Activated CD8-positive, alpha-beta memory T cell treated with anti-CD3 and anti-CD28 coated beads, Interleukin-2, amount 10 ng/mL, durations not matched to agents 7 days and 5 days (primary cell): ENCODE measurements around the gene TMEM170B. TPM values are rescaled to one million over a fixed set of nuclear protein-coding genes. Genes with fewer than 3 reads are reported as not detected.
"Not testable (repeated sequence)": the region's sequence is repeated elsewhere in the genome, so short reads cannot be mapped to it uniquely, and the experiment has no call there.

Source experiments
- ATAC-seq: fragments of 150-1000 bp; cut with Tn5 transposase; one replicate; pipeline ENCODE4 v1.10.0; 2021; ENCODE audit warnings: moderate library complexity
- CTCF ChIA-PET: fragments of 350-600 bp; sonication (Branson Sonifier 250); formaldehyde crosslinking; loops from one replicate; lab custom pipeline; 2021; ENCODE audit warnings: antibody characterized with exemption; lab: Charles Lee
- DNase-seq: peaks from one replicate; pipeline ENCODE4 v3.0.0-alpha.2; 2020
- H3K27ac Mint-ChIP-seq: one replicate; pipeline ENCODE4 v1.8.0; 2021; ENCODE audit warnings: mild to moderate bottlenecking, mixed read lengths
- H3K27me3 Mint-ChIP-seq: one replicate; pipeline ENCODE4 v1.8.0; 2021; ENCODE audit warnings: mixed read lengths
- H3K36me3 Mint-ChIP-seq: one replicate; pipeline ENCODE4 v1.8.0; 2021; ENCODE audit warnings: mild to moderate bottlenecking, mixed read lengths
- H3K4me1 Mint-ChIP-seq: one replicate; pipeline ENCODE4 v1.8.0; 2021; ENCODE audit warnings: mixed read lengths
- H3K4me3 Mint-ChIP-seq: one replicate; pipeline ENCODE4 v1.8.0; 2021; ENCODE audit warnings: mild to moderate bottlenecking, moderate library complexity, mixed read lengths
- H3K9me3 Mint-ChIP-seq: one replicate; pipeline ENCODE4 v1.8.0; 2022; ENCODE audit warnings: low read depth, mixed read lengths
- total RNA-seq, 2 experiments: library from RNA; stranded (reverse); gene quantifications; one replicate each; pipeline ENCODE4 v1.2.3, GENCODE V29; 2021

The TMEM170B gene
- total RNA-seq, 2 experiments from 2014 or later: 0.70 to 1.7 TPM

- H3K4me1 Mint-ChIP-seq: peaks cover 7% of the 10 kb centered on the region
- no peaks in the 10 kb centered on the region for H3K36me3 Mint-ChIP-seq
- peak; percentile 48 for DNase-seq
- no peaks in the 10 kb centered on the region for H3K9me3 Mint-ChIP-seq
- H3K4me3 Mint-ChIP-seq: peak overlapping the region; percentile 76
- peak; percentile 5 for ATAC-seq
- peak overlapping the region; percentile 31 for H3K27ac Mint-ChIP-seq
- CTCF ChIA-PET: interaction anchor here (0.5 to 1.4 kb wide), 3 partner anchors 37 to 271 kb away, joined by 3 to 6 read pairs (median 4); no protein-coding TSS in a partner anchor
- H3K27me3 Mint-ChIP-seq: peaks cover 36% of the 10 kb centered on the region
Observed at GRCh38 chr6:11538052-11538818, 686 bp downstream of the TMEM170B start.

- no peaks in the 10 kb centered on the region for H3K36me3 Mint-ChIP-seq
- peaks cover 7% of the 10 kb centered on the region for H3K4me1 Mint-ChIP-seq
- H3K27me3 Mint-ChIP-seq: peaks cover 33% of the 10 kb centered on the region
- no peak for ATAC-seq
- no peak for DNase-seq
- CTCF ChIA-PET: interaction anchor here (0.5 to 1.4 kb wide), 3 partner anchors 36 to 271 kb away, joined by 3 to 6 read pairs (median 4); no protein-coding TSS in a partner anchor
- peak overlapping the region; percentile 31 for H3K27ac Mint-ChIP-seq
- peak overlapping the region; percentile 76 for H3K4me3 Mint-ChIP-seq
- no peaks in the 10 kb centered on the region for H3K9me3 Mint-ChIP-seq
Observed at GRCh38 chr6:11538819-11539468, 1.4 kb downstream of the TMEM170B start.

GRCh38 chr6:11542863-11543262, 5.3 kb downstream of the TMEM170B start:
- no peak for DNase-seq
- Mint-ChIP-seq H3K4me3 (no peak overlapping the region), H3K27me3 (peaks cover 12% of the 10 kb centered on the region), H3K9me3 (no peaks in the 10 kb centered on the region), H3K36me3 (no peaks in the 10 kb centered on the region), H3K27ac (no peak overlapping the region), H3K4me1 (peaks cover 2% of the 10 kb centered on the region)
- CTCF ChIA-PET: interaction anchor here (1.1 kb wide), 1 partner anchor 33 kb away, joined by 3 read pairs; no protein-coding TSS in a partner anchor
- ATAC-seq: no peak

- no peak for DNase-seq
- peaks cover 7% of the 10 kb centered on the region for H3K27me3 Mint-ChIP-seq
- H3K4me3 Mint-ChIP-seq: no peak overlapping the region
- no peaks in the 10 kb centered on the region for H3K4me1 Mint-ChIP-seq
- ATAC-seq: no peak
- H3K9me3 Mint-ChIP-seq: no peaks in the 10 kb centered on the region
- H3K36me3 Mint-ChIP-seq: no peaks in the 10 kb centered on the region
- H3K27ac Mint-ChIP-seq: no peak overlapping the region
- CTCF ChIA-PET: no interaction called here
Observed at GRCh38 chr6:11543919-11544518, 6.5 kb downstream of the TMEM170B start.

GRCh38 chr6:11547846-11548245, 10.3 kb downstream of the TMEM170B start:
- DNase-seq, H3K4me3 Mint-ChIP-seq, H3K4me1 Mint-ChIP-seq, H3K36me3 Mint-ChIP-seq, H3K27ac Mint-ChIP-seq, CTCF ChIA-PET, H3K27me3 Mint-ChIP-seq, H3K9me3 Mint-ChIP-seq, ATAC-seq: not testable (repeated sequence)

- H3K36me3 Mint-ChIP-seq, H3K27me3 Mint-ChIP-seq, H3K4me3 Mint-ChIP-seq, CTCF ChIA-PET, H3K27ac Mint-ChIP-seq, DNase-seq, H3K9me3 Mint-ChIP-seq, ATAC-seq, H3K4me1 Mint-ChIP-seq: not testable (repeated sequence)
Observed at GRCh38 chr6:11548578-11548977, 11.0 kb downstream of the TMEM170B start.

- DNase-seq (no peak), ATAC-seq (no peak)
- H3K9me3 Mint-ChIP-seq: no peaks in the 10 kb centered on the region
- H3K4me1 Mint-ChIP-seq: peaks cover 8% of the 10 kb centered on the region
- peaks cover 2% of the 10 kb centered on the region for H3K27me3 Mint-ChIP-seq
- CTCF ChIA-PET: interaction anchor here (0.6 to 1.5 kb wide), 3 partner anchors 22 to 458 kb away, joined by 3 to 4 read pairs (median 3); partner anchors contain the start of gene SMIM13
- H3K36me3 Mint-ChIP-seq: no peaks in the 10 kb centered on the region
- H3K4me3 Mint-ChIP-seq: no peak overlapping the region
- H3K27ac Mint-ChIP-seq: no peak overlapping the region
Observed at GRCh38 chr6:11551053-11551452, 13.5 kb downstream of the TMEM170B start.

- DNase-seq (no peak), ATAC-seq (no peak)
- CTCF ChIA-PET: no interaction called here
- Mint-ChIP-seq H3K27ac (no peak overlapping the region), H3K27me3 (peaks cover 2% of the 10 kb centered on the region), H3K9me3 (no peaks in the 10 kb centered on the region), H3K36me3 (no peaks in the 10 kb centered on the region), H3K4me1 (peaks cover 8% of the 10 kb centered on the region), H3K4me3 (no peak overlapping the region)
Observed at GRCh38 chr6:11552442-11552841, 14.9 kb downstream of the TMEM170B start.

GRCh38 chr6:11553824-11554223, 16.3 kb downstream of the TMEM170B start:
- Mint-ChIP-seq H3K4me1 (peaks cover 8% of the 10 kb centered on the region), H3K36me3 (no peaks in the 10 kb centered on the region)
- CTCF ChIA-PET: no interaction called here

GRCh38 chr6:11556309-11556708, 18.8 kb downstream of the TMEM170B start:
- ATAC-seq (no peak), DNase-seq (no peak)
- Mint-ChIP-seq H3K9me3 (no peaks in the 10 kb centered on the region), H3K4me1 (peaks cover 7% of the 10 kb centered on the region), H3K27ac (no peak overlapping the region), H3K36me3 (no peaks in the 10 kb centered on the region), H3K4me3 (no peak overlapping the region), H3K27me3 (peaks cover 2% of the 10 kb centered on the region)
- CTCF ChIA-PET: interaction anchor here (1.2 kb wide), 1 partner anchor 14 kb away, joined by 3 read pairs; no protein-coding TSS in a partner anchor

More at GRCh38 chr6:11553824-11554223, 16.3 kb downstream of the TMEM170B start:
- Mint-ChIP-seq H3K27me3 (peaks cover 2% of the 10 kb centered on the region), H3K4me3 (no peak overlapping the region), H3K27ac (no peak overlapping the region), H3K9me3 (no peaks in the 10 kb centered on the region)
- no peak for DNase-seq
- no peak for ATAC-seq

- ATAC-seq (no peak), DNase-seq (no peak)
- Mint-ChIP-seq H3K27ac (no peak overlapping the region), H3K36me3 (no peaks in the 10 kb centered on the region), H3K4me3 (no peak overlapping the region), H3K9me3 (no peaks in the 10 kb centered on the region), H3K27me3 (peaks cover 2% of the 10 kb centered on the region), H3K4me1 (no peaks in the 10 kb centered on the region)
- CTCF ChIA-PET: interaction anchor here (1.2 kb wide), 1 partner anchor 12 kb away, joined by 3 read pairs; no protein-coding TSS in a partner anchor
Observed at GRCh38 chr6:11563793-11564192, 26.2 kb downstream of the TMEM170B start.

- no peaks in the 10 kb centered on the region for H3K9me3 Mint-ChIP-seq
- DNase-seq (no peak), ATAC-seq (no peak)
- H3K27me3 Mint-ChIP-seq: peaks cover 2% of the 10 kb centered on the region
- H3K4me1 Mint-ChIP-seq: no peaks in the 10 kb centered on the region
- no peaks in the 10 kb centered on the region for H3K36me3 Mint-ChIP-seq
- no peak overlapping the region for H3K4me3 Mint-ChIP-seq
- CTCF ChIA-PET: no interaction called here
- H3K27ac Mint-ChIP-seq: no peak overlapping the region
Observed at GRCh38 chr6:11566609-11567008, 29.1 kb downstream of the TMEM170B start.

GRCh38 chr6:11571073-11571472, 33.5 kb downstream of the TMEM170B start:
- ATAC-seq (no peak), DNase-seq (no peak)
- Mint-ChIP-seq H3K27ac (no peak overlapping the region), H3K4me1 (no peaks in the 10 kb centered on the region), H3K27me3 (no peaks in the 10 kb centered on the region), H3K9me3 (no peaks in the 10 kb centered on the region), H3K4me3 (no peak overlapping the region), H3K36me3 (no peaks in the 10 kb centered on the region)
- CTCF ChIA-PET: interaction anchor here (2.0 kb wide), 1 partner anchor 11 kb away, joined by 4 read pairs; no protein-coding TSS in a partner anchor
